SK-N-SH treated with all-trans-retinoic acid at 6 μM for 48 hours (cell line): ENCODE measurements around the gene BTC.

ENCODE experiments used
- ATAC-seq: fragments of 200-7000 bp; cut with Tn5 transposase; 3 replicates; pipeline ENCODE4 v1.9.1; 2020; ENCODE audit warnings: mild to moderate bottlenecking, moderate library complexity
- ARNTL ChIP-seq: fragments of 450-650 bp; formaldehyde crosslinking; IDR thresholded peaks from 2 replicates; pipeline ENCODE4 v1.5.0; 2020; ENCODE audit warnings: low read depth, mild to moderate bottlenecking, moderate library complexity, borderline replicate concordance
- BACH2 ChIP-seq: fragments of 250-450 bp; sonication (Bioruptor Pico); IDR thresholded peaks from 2 replicates; pipeline ENCODE4 v1.9.0; 2021; ENCODE audit warnings: mild to moderate bottlenecking, borderline replicate concordance
- CREB5 ChIP-seq: fragments of 250-450 bp; sonication (Bioruptor Pico); IDR thresholded peaks from 2 replicates; pipeline ENCODE4 v1.5.1; 2020; ENCODE audit warnings: low read depth, mild to moderate bottlenecking, moderate library complexity
- CSDC2 ChIP-seq: fragments of 250-450 bp; sonication (Bioruptor Pico); IDR thresholded peaks from 2 replicates; pipeline ENCODE4 v1.5.0; 2020; ENCODE audit warnings: mild to moderate bottlenecking, moderate library complexity
- GLIS3 ChIP-seq: fragments of 250-450 bp; sonication (Bioruptor Pico); IDR thresholded peaks from 2 replicates; pipeline ENCODE4 v1.5.0; 2020; ENCODE audit warnings: mild to moderate bottlenecking, moderate library complexity
- ISL1 ChIP-seq: fragments of 250-450 bp; sonication (Bioruptor Pico); IDR thresholded peaks from 2 replicates; pipeline ENCODE4 v2.1.2; 2022; ENCODE audit warnings: mild to moderate bottlenecking, moderate library complexity
- OSR1 ChIP-seq: fragments of 250-450 bp; sonication (Bioruptor Pico); IDR thresholded peaks from 2 replicates; pipeline ENCODE4 v1.8.0; 2022; ENCODE audit warnings: moderate library complexity, mild to moderate bottlenecking, inconsistent platforms
- PPARA ChIP-seq: fragments of 250-450 bp; sonication (Bioruptor Pico); IDR thresholded peaks from 2 replicates; pipeline ENCODE4 v1.5.0; 2020; ENCODE audit warnings: mild to moderate bottlenecking, borderline replicate concordance
- RARB ChIP-seq: fragments of 250-450 bp; sonication (Bioruptor Pico); IDR thresholded peaks from 2 replicates; pipeline ENCODE4 v1.8.0; 2021; ENCODE audit warnings: mild to moderate bottlenecking, moderate library complexity
- TCF4 ChIP-seq: fragments of 250-450 bp; sonication (Bioruptor Pico); IDR thresholded peaks from 2 replicates; pipeline ENCODE4 v1.8.0; 2021; ENCODE audit warnings: mild to moderate bottlenecking, moderate library complexity, borderline replicate concordance
- TOX ChIP-seq: fragments of 250-450 bp; sonication (Bioruptor Pico); IDR thresholded peaks from 2 replicates; pipeline ENCODE4 v1.8.0; 2021; ENCODE audit warnings: mild to moderate bottlenecking, moderate library complexity, borderline replicate concordance
- TSHZ2 ChIP-seq: fragments of 250-450 bp; sonication (Bioruptor Pico); IDR thresholded peaks from 2 replicates; pipeline ENCODE4 v1.5.0; 2020; ENCODE audit warnings: mild to moderate bottlenecking, moderate library complexity
- ZC3H10 ChIP-seq: fragments of 250-450 bp; sonication (Bioruptor Pico); IDR thresholded peaks from 2 replicates; pipeline ENCODE4 v1.5.1; 2021; ENCODE audit warnings: mild to moderate bottlenecking, moderate library complexity
- ZFP3 ChIP-seq: fragments of 250-450 bp; sonication (Bioruptor Pico); IDR thresholded peaks from 2 replicates; pipeline ENCODE4 v1.5.0; 2020; ENCODE audit warnings: mild to moderate bottlenecking, moderate library complexity
- ZFP30 ChIP-seq: fragments of 450-650 bp; formaldehyde crosslinking; IDR thresholded peaks from 2 replicates; pipeline ENCODE4 v1.5.0; 2022; ENCODE audit warnings: mild to moderate bottlenecking, moderate library complexity
- ZNF565 ChIP-seq: fragments of 450-650 bp; formaldehyde crosslinking; conservative IDR thresholded peaks from 2 replicates; pipeline ENCODE4 v1.5.0; 2020; ENCODE audit warnings: low read depth, mild to moderate bottlenecking, moderate library complexity
- ZNF70 ChIP-seq: fragments of 450-650 bp; formaldehyde crosslinking; IDR thresholded peaks from 2 replicates; pipeline ENCODE4 v1.5.0; 2020; ENCODE audit warnings: mild to moderate bottlenecking, moderate library complexity
- TF ChIP-seq, protein P1 (sequence below): fragments of 250-450 bp; sonication (Bioruptor Pico); IDR thresholded peaks from 2 replicates; pipeline ENCODE4 v1.5.1; 2021; ENCODE audit warnings: mild to moderate bottlenecking, moderate library complexity
- TF ChIP-seq, protein P2 (sequence below): fragments of 250-450 bp; sonication (Bioruptor Pico); IDR thresholded peaks from 2 replicates; pipeline ENCODE4 v1.8.0; 2021; ENCODE audit warnings: low read depth, mild to moderate bottlenecking, moderate library complexity, borderline replicate concordance

Gene BTC

GRCh38 chr4:74838746-74839370 lies 44.5 kb upstream of the BTC start:
- no peak for TF ChIP-seq OSR1 (CRISPR knock-in tag)
- no peak for TF ChIP-seq ZNF70 (CRISPR knock-in tag)
- no peak for TF ChIP-seq ZFP3 (CRISPR knock-in tag)
- TF ChIP-seq TCF4 (CRISPR knock-in tag) = no peak
- TF ChIP-seq PPARA (CRISPR knock-in tag) = no peak
- TF ChIP-seq ZNF565 (CRISPR knock-in tag) = no peak
- no peak for TF ChIP-seq ZC3H10 (CRISPR knock-in tag)
- no peak for TF ChIP-seq RARB (CRISPR knock-in tag)
- no peak for ATAC-seq

DNA sequence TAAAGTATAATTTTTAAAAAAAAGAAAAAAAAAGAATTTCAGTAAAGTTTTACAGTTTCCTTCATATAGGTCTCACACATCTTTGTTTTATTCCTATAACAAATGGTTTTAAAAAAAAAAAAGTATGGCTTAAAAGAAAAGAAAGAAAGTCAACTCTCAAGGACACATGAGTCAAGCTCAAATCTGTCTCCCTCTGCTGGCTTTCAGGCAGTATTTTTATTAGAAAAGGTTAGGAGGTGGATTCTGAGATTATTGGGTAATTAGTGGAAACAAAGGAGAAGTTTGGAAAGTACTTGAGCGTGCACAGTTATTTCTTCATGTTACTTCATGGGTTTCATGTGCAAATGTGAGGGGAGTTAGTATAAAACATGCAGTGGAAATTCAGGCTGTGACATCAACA lies 36.6 kb upstream of the BTC start:
- TF ChIP-seq TOX (CRISPR knock-in tag) (no peak), ISL1 (CRISPR knock-in tag) (no peak), ZFP3 (CRISPR knock-in tag) (no peak), OSR1 (CRISPR knock-in tag) (no peak), BACH2 (CRISPR knock-in tag) (no peak), ARNTL (CRISPR knock-in tag) (no peak), TSHZ2 (CRISPR knock-in tag) (no peak), PPARA (CRISPR knock-in tag) (no peak)
- TF ChIP-seq, protein P1, sequence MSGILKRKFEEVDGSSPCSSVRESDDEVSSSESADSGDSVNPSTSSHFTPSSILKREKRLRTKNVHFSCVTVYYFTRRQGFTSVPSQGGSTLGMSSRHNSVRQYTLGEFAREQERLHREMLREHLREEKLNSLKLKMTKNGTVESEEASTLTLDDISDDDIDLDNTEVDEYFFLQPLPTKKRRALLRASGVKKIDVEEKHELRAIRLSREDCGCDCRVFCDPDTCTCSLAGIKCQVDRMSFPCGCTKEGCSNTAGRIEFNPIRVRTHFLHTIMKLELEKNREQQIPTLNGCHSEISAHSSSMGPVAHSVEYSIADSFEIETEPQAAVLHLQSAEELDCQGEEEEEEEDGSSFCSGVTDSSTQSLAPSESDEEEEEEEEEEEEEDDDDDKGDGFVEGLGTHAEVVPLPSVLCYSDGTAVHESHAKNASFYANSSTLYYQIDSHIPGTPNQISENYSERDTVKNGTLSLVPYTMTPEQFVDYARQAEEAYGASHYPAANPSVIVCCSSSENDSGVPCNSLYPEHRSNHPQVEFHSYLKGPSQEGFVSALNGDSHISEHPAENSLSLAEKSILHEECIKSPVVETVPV = no peak
- ATAC-seq = no peak

DNA sequence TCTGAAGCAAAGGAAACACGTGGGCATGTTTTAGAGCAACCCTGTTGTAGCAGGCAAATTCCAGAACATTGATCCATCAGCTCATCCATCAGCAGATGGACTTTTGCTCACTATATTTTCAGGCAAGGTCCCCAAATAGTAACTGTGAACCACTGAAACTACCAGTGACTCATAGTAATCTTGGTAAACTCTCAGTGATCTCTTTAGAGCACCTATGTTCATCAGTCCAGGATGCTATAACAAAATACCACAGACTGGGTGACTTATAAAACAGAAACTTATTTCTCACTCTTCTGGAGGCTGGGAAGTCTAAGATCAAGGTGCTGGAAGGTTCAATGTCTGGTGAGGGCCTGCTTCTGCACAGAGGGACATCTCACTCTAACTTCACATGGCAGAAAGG lies 28.9 kb upstream of the BTC start:
- no peak for ATAC-seq
- TF ChIP-seq TOX (CRISPR knock-in tag) (no peak), OSR1 (CRISPR knock-in tag) (no peak), ZC3H10 (CRISPR knock-in tag) (no peak), ZNF70 (CRISPR knock-in tag) (no peak), ZFP3 (CRISPR knock-in tag) (no peak), TCF4 (CRISPR knock-in tag) (no peak), CSDC2 (no peak)

- ATAC-seq = no peak
- TF ChIP-seq ZFP30 (CRISPR knock-in tag) = no peak
- no peak for TF ChIP-seq TCF4 (CRISPR knock-in tag)
- TF ChIP-seq, protein P2, sequence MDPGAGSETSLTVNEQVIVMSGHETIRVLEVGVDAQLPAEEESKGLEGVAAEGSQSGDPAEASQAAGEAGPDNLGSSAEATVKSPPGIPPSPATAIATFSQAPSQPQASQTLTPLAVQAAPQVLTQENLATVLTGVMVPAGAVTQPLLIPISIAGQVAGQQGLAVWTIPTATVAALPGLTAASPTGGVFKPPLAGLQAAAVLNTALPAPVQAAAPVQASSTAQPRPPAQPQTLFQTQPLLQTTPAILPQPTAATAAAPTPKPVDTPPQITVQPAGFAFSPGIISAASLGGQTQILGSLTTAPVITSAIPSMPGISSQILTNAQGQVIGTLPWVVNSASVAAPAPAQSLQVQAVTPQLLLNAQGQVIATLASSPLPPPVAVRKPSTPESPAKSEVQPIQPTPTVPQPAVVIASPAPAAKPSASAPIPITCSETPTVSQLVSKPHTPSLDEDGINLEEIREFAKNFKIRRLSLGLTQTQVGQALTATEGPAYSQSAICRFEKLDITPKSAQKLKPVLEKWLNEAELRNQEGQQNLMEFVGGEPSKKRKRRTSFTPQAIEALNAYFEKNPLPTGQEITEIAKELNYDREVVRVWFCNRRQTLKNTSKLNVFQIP = no peak
- no peak for TF ChIP-seq GLIS3 (CRISPR knock-in tag)
- no peak for TF ChIP-seq TSHZ2 (CRISPR knock-in tag)
- TF ChIP-seq RARB (CRISPR knock-in tag) = no peak
- no peak for TF ChIP-seq OSR1 (CRISPR knock-in tag)
- TF ChIP-seq, protein P1 = no peak
- TF ChIP-seq CREB5 (CRISPR knock-in tag) = no peak
- no peak for TF ChIP-seq ZFP3 (CRISPR knock-in tag)
- no peak for TF ChIP-seq ZNF565 (CRISPR knock-in tag)
- TF ChIP-seq, all 23 proteins: peak for 0
Measured at GRCh38 chr4:74822603-74823002, 28.3 kb upstream of the BTC start.
